Activated CD8-positive, alpha-beta T cell treated with anti-CD3 and anti-CD28 coated beads, Interleukin-2, amount 10 ng/mL, durations not matched to agents 7 days and 5 days (primary cell): ENCODE measurements around the gene GBF1. TPM values are rescaled to one million over a fixed set of nuclear protein-coding genes. Genes with fewer than 3 reads are reported as not detected.
A peak's percentile ranks its signal among the peaks of the same experiment; 100 is the strongest.

Experiments used
- ATAC-seq: fragments of 150-1000 bp; cut with Tn5 transposase; one replicate; pipeline ENCODE4 v1.10.0; 2021; ENCODE audit warnings: moderate library complexity
- CTCF ChIA-PET: fragments of 350-600 bp; sonication (Branson Sonifier 250); formaldehyde crosslinking; loops from one replicate; lab custom pipeline; 2021; ENCODE audit warnings: antibody characterized with exemption; lab: Charles Lee
- POLR2A ChIA-PET: fragments of 350-600 bp; sonication (Branson Sonifier 250); formaldehyde crosslinking; loops from one replicate; lab custom pipeline; 2021; ENCODE audit warnings: antibody characterized with exemption; lab: Charles Lee
- DNase-seq: peaks from one replicate; pipeline ENCODE4 v3.0.0-alpha.2; 2020
- H3K27ac Mint-ChIP-seq: one replicate; pipeline ENCODE4 v1.8.0; 2021; ENCODE audit warnings: mild to moderate bottlenecking, mixed read lengths
- H3K27me3 Mint-ChIP-seq: one replicate; pipeline ENCODE4 v1.8.0; 2021; ENCODE audit warnings: low read depth, mixed read lengths
- H3K36me3 Mint-ChIP-seq: one replicate; pipeline ENCODE4 v1.8.0; 2021; ENCODE audit warnings: low read depth, mixed read lengths
- H3K4me1 Mint-ChIP-seq: one replicate; pipeline ENCODE4 v1.8.0; 2021; ENCODE audit warnings: low read depth, mixed read lengths
- H3K4me3 Mint-ChIP-seq: one replicate; pipeline ENCODE4 v1.8.0; 2021; ENCODE audit warnings: mild to moderate bottlenecking, mixed read lengths
- H3K9me3 Mint-ChIP-seq: one replicate; pipeline ENCODE4 v1.8.0; 2022; ENCODE audit warnings: mixed read lengths; ENCODE audit not compliant: insufficient read depth
- total RNA-seq, 2 experiments: library from RNA; stranded (reverse); gene quantifications; one replicate each; pipeline ENCODE4 v1.2.3, GENCODE V29; 2021

The GBF1 gene
- total RNA-seq, 2 experiments from 2014 or later = 39.8 to 42.9 TPM

- Mint-ChIP-seq H3K36me3 (peaks cover 15% of the 10 kb centered on the region), H3K27ac (no peak overlapping the region), H3K4me1 (peaks cover 4% of the 10 kb centered on the region), H3K9me3 (no peaks in the 10 kb centered on the region), H3K27me3 (no peaks in the 10 kb centered on the region), H3K4me3 (no peak overlapping the region)
- no peak for ATAC-seq
- DNase-seq = no peak
- ChIA-PET CTCF (interaction anchor here (1.0 to 17.7 kb wide), 3 partner anchors 10 to 173 kb away, joined by 3 to 742 read pairs (median 19); partner anchors contain the start of gene ELOVL3), POLR2A (no interaction called here)
Observed at GRCh38 chr10:102342458-102342857, 97.1 kb downstream of the GBF1 start.

- H3K4me1 Mint-ChIP-seq = peaks cover 4% of the 10 kb centered on the region
- POLR2A ChIA-PET = no interaction called here
Observed at GRCh38 chr10:102342958-102343357, 97.6 kb downstream of the GBF1 start.

GRCh38 chr10:102344067-102344466 lies 98.7 kb downstream of the GBF1 start:
- peaks cover 20% of the 10 kb centered on the region for H3K36me3 Mint-ChIP-seq
- H3K27me3 Mint-ChIP-seq = no peaks in the 10 kb centered on the region
- H3K4me1 Mint-ChIP-seq = peaks cover 4% of the 10 kb centered on the region
- no peak for DNase-seq
- peak overlapping the region; percentile 30 for H3K27ac Mint-ChIP-seq
- CTCF ChIA-PET = interaction anchor here (1.2 to 17.7 kb wide), 3 partner anchors 8 to 175 kb away, joined by 3 to 742 read pairs (median 19); partner anchors contain the start of gene ELOVL3
- H3K4me3 Mint-ChIP-seq = no peak overlapping the region
- POLR2A ChIA-PET = interaction anchor here (0.7 kb wide), 1 partner anchor 174 kb away, joined by 3 read pairs; no protein-coding TSS in a partner anchor
- ATAC-seq = no peak
- H3K9me3 Mint-ChIP-seq = no peaks in the 10 kb centered on the region

More at GRCh38 chr10:102342958-102343357, 97.6 kb downstream of the GBF1 start:
- no peak overlapping the region for H3K4me3 Mint-ChIP-seq
- no peaks in the 10 kb centered on the region for H3K27me3 Mint-ChIP-seq
- no peaks in the 10 kb centered on the region for H3K9me3 Mint-ChIP-seq
- CTCF ChIA-PET = interaction anchor here (1.0 to 17.7 kb wide), 3 partner anchors 9 to 173 kb away, joined by 3 to 742 read pairs (median 19); partner anchors contain the start of gene ELOVL3
- H3K36me3 Mint-ChIP-seq = peaks cover 15% of the 10 kb centered on the region
- ATAC-seq (no peak), DNase-seq (no peak)
- no peak overlapping the region for H3K27ac Mint-ChIP-seq

- Mint-ChIP-seq H3K4me1 (peaks cover 4% of the 10 kb centered on the region), H3K36me3 (peaks cover 26% of the 10 kb centered on the region), H3K9me3 (no peaks in the 10 kb centered on the region), H3K27ac (no peak overlapping the region), H3K4me3 (no peak overlapping the region), H3K27me3 (no peaks in the 10 kb centered on the region)
- DNase-seq (peak; percentile 28), ATAC-seq (no peak)
- CTCF ChIA-PET = interaction anchor here (1.0 to 17.7 kb wide), 11 partner anchors 8 to 506 kb away, joined by 3 to 742 read pairs (median 4); partner anchors contain the start of genes ELOVL3 and GBF1
- POLR2A ChIA-PET = no interaction called here
Observed at GRCh38 chr10:102347236-102347828, 102.0 kb downstream of the GBF1 start.

- ChIA-PET CTCF (interaction anchor here (0.6 to 17.7 kb wide), 57 partner anchors 9 to 232 kb away, joined by 3 to 742 read pairs (median 5); partner anchors contain the start of genes ELOVL3, FBXL15, GBF1 and NOLC1), POLR2A (interaction anchor here (0.6 to 1.0 kb wide), 2 partner anchors 120 to 167 kb away, joined by 3 to 5 read pairs; no protein-coding TSS in a partner anchor)
- DNase-seq (peak; percentile 81), ATAC-seq (peak; percentile 78)
- no peak overlapping the region for H3K27ac Mint-ChIP-seq
- no peaks in the 10 kb centered on the region for H3K4me1 Mint-ChIP-seq
- no peaks in the 10 kb centered on the region for H3K27me3 Mint-ChIP-seq
- peaks cover 29% of the 10 kb centered on the region for H3K36me3 Mint-ChIP-seq
- no peak overlapping the region for H3K4me3 Mint-ChIP-seq
- H3K9me3 Mint-ChIP-seq = no peaks in the 10 kb centered on the region
Observed at GRCh38 chr10:102352066-102352715, 106.9 kb downstream of the GBF1 start.

GRCh38 chr10:102354451-102354850 lies 109.1 kb downstream of the GBF1 start:
- Mint-ChIP-seq H3K4me3 (no peak overlapping the region), H3K27ac (no peak overlapping the region), H3K27me3 (no peaks in the 10 kb centered on the region), H3K36me3 (peaks cover 39% of the 10 kb centered on the region), H3K4me1 (peaks cover 13% of the 10 kb centered on the region), H3K9me3 (no peaks in the 10 kb centered on the region)
- POLR2A ChIA-PET = no interaction called here
- ATAC-seq = no peak
- CTCF ChIA-PET = interaction anchor here (1.6 to 17.7 kb wide), 5 partner anchors 27 to 186 kb away, joined by 4 to 742 read pairs (median 6); partner anchors contain the start of gene ELOVL3
- no peak for DNase-seq

GRCh38 chr10:102358712-102359382 lies 113.5 kb downstream of the GBF1 start:
- Mint-ChIP-seq H3K4me1 (peaks cover 13% of the 10 kb centered on the region), H3K27me3 (no peaks in the 10 kb centered on the region), H3K4me3 (no peak overlapping the region), H3K27ac (no peak overlapping the region), H3K9me3 (no peaks in the 10 kb centered on the region), H3K36me3 (peaks cover 63% of the 10 kb centered on the region)
- ATAC-seq = peak; percentile 27
- DNase-seq = no peak
- POLR2A ChIA-PET = interaction anchor here (1.3 kb wide), 1 partner anchor 35 kb away, joined by 5 read pairs; no protein-coding TSS in a partner anchor
- CTCF ChIA-PET = interaction anchor here (1.8 to 17.7 kb wide), 3 partner anchors 10 to 189 kb away, joined by 5 to 742 read pairs (median 16); partner anchors contain the start of gene ELOVL3

- DNase-seq = no peak
- Mint-ChIP-seq H3K9me3 (no peaks in the 10 kb centered on the region), H3K27ac (no peak overlapping the region), H3K4me1 (no peaks in the 10 kb centered on the region), H3K4me3 (no peak overlapping the region), H3K36me3 (peaks cover 82% of the 10 kb centered on the region), H3K27me3 (no peaks in the 10 kb centered on the region)
- ChIA-PET POLR2A (no interaction called here), CTCF (interaction anchor here (1.3 kb wide), 1 partner anchor 15 kb away, joined by 4 read pairs; no protein-coding TSS in a partner anchor)
- no peak for ATAC-seq
Observed at GRCh38 chr10:102367441-102367840, 122.1 kb downstream of the GBF1 start.

GRCh38 chr10:102368077-102368476 lies 122.7 kb downstream of the GBF1 start:
- ChIA-PET POLR2A (interaction anchor here (1.9 kb wide), 1 partner anchor 122 kb away, joined by 4 read pairs; the partner anchor contains the start of gene GBF1), CTCF (interaction anchor here (1.0 to 1.8 kb wide), 3 partner anchors 16 to 18 kb away, joined by 3 to 7 read pairs (median 4); no protein-coding TSS in a partner anchor)
- DNase-seq (no peak), ATAC-seq (no peak)
- H3K4me3 Mint-ChIP-seq = no peak overlapping the region
- H3K36me3 Mint-ChIP-seq = peaks cover 82% of the 10 kb centered on the region
- no peaks in the 10 kb centered on the region for H3K4me1 Mint-ChIP-seq
- H3K9me3 Mint-ChIP-seq = no peaks in the 10 kb centered on the region
- H3K27me3 Mint-ChIP-seq = no peaks in the 10 kb centered on the region
- no peak overlapping the region for H3K27ac Mint-ChIP-seq

- H3K4me3 Mint-ChIP-seq = no peak overlapping the region
- no peak overlapping the region for H3K27ac Mint-ChIP-seq
- no peaks in the 10 kb centered on the region for H3K9me3 Mint-ChIP-seq
- no peaks in the 10 kb centered on the region for H3K4me1 Mint-ChIP-seq
- POLR2A ChIA-PET = interaction anchor here (2.1 kb wide), 1 partner anchor 24 kb away, joined by 5 read pairs; the partner anchor contains the start of gene NFKB2
- ATAC-seq (no peak), DNase-seq (no peak)
- H3K36me3 Mint-ChIP-seq = peaks cover 79% of the 10 kb centered on the region
- CTCF ChIA-PET = interaction anchor here (1.7 to 5.2 kb wide), 2 partner anchors 23 to 141 kb away, joined by 4 to 27 read pairs; no protein-coding TSS in a partner anchor
- no peaks in the 10 kb centered on the region for H3K27me3 Mint-ChIP-seq
Observed at GRCh38 chr10:102371295-102371694, 126.0 kb downstream of the GBF1 start.

- ATAC-seq (peak; percentile 57), DNase-seq (no peak)
- no peak overlapping the region for H3K4me3 Mint-ChIP-seq
- no peaks in the 10 kb centered on the region for H3K27me3 Mint-ChIP-seq
- no peaks in the 10 kb centered on the region for H3K4me1 Mint-ChIP-seq
- H3K36me3 Mint-ChIP-seq = peaks cover 63% of the 10 kb centered on the region
- H3K27ac Mint-ChIP-seq = no peak overlapping the region
- ChIA-PET CTCF (interaction anchor here (0.7 to 5.2 kb wide), 5 partner anchors 10 to 205 kb away, joined by 3 to 27 read pairs (median 3); no protein-coding TSS in a partner anchor), POLR2A (interaction anchor here (1.3 kb wide), 1 partner anchor 19 kb away, joined by 3 read pairs; no protein-coding TSS in a partner anchor)
- no peaks in the 10 kb centered on the region for H3K9me3 Mint-ChIP-seq
Observed at GRCh38 chr10:102375250-102375649, 129.9 kb downstream of the GBF1 start.
